NCI-H345 treated with DMSO at 0.1 percent for 48 hours (cell line): ENCODE measurements around the gene SPEM3.

ENCODE experiments used
- DNase-seq: peaks from one replicate; lab custom pipeline; 2025; ENCODE audit not compliant: unreplicated experiment; lab: John Stamatoyannopoulos, UW

Gene SPEM3

GRCh38 chr17:7428557-7428956, at the start of gene SPEM3:
SPEM3 (plus strand) TSS chr17:7428857; CDS start chr17:7428903, 46 bp downstream.
- DNase-seq = no peak

DNA sequence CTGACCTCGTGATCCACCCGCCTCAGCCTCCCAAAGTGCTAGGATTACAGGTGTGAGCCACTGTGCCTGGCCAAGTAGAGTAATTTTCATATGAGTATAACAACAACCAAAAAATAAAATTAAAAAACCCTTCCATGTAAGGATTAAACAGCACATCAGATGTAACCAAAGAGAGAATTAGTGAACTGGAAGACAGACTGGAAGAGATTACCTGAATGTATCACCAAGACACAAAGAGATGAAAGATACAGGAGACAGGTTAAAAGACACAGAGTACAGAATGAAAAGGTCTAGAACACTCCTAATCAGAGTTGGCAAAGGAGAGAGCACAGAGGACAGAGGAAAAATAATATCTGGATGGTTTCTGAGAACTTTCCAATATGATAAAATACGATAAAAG, 49.5 kb upstream of the SPEM3 start:
- no peak for DNase-seq

DNA sequence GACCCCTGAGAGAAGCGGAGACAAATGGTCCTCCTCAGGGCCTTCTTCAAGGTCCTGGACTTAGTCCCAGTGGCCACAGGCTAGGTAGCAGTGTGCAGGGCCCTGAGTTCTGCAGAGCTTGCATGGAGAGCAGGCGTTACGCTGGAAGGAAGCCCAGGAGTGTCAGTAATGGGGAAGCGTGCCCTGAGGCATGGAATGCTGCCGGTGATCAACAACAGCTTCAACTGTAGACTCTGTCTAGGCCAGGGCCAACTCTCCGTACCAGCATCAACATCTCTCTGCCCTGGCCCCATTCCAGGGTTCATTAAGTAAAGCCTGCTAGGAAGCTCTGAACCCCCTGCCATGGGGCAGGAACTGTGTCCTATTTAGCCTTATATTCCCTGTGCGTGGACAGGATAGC, 48.3 kb upstream of the SPEM3 start:
- DNase-seq = peak; percentile 20

DNA sequence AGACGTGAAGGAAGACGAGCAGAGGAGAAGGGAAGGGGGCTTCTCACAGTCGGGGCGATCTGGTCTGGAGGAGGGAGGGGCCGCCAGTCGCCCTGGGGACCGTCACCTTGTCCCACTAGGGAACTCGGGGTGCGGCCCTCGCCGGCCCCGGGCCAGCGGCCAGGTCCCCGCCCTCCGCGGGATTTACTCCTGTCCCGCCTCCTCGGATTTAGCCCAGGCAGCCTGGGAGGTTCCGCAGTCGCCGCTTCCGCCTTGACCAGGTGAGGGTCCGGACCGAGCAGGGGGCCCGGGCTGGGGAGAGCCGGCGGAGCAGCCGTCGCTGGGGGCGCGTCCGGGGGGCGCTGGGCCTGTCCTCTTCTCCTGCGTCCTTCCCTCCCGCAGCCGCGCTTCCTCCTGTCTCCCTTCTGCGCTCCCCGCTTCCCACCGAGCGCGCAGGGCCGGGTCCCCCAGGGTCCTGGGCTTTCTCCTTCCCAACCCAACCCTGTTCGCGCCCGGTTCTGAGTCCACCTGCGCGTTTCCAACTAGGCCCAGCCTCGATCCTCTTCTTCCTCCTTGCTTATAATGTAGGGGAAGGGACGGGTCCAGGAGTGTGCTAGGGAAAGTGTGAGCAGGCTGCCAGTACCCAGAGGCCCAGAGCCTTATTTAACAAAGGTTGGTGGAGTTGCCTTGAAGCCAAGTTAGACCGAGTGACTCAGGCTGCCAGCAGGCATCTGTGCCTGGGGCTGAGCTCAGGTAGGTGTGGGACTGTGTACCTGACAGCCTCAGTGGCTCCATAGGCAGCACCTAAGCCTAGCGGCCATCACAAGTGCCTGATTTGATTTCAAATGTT, 47.6 kb upstream of the SPEM3 start, which contains the start of gene TNK1:
Gene TNK1, plus strand, starts transcription at position 235 of the 829 bp plus-strand sequence. CDS start 1,838 bp downstream, outside the sequence.
- no peak for DNase-seq

DNA sequence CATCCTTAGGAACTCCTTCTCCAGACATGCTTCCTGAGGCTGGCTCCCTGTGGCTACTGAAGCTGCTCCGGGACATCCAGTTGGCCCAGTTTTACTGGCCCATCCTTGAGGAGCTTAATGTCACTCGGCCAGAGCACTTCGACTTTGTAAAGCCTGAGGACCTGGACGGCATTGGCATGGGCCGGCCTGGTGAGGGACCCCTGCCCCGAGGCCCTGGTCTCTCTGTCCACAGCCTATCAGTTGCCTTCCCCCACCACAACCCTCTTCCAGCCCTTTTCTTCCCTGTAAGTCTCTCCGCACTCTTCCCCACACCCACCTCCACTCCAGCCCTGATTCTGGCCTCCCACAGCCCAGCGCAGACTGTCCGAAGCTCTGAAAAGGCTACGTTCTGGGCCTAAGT, 45.8 kb upstream of the SPEM3 start:
- no peak for DNase-seq

- DNase-seq = no peak
These were observed 45.3 kb upstream of the SPEM3 start for GRCh38 chr17:7383371-7383741.

- peak; percentile 22 for DNase-seq
These were observed 44.7 kb upstream of the SPEM3 start for GRCh38 chr17:7383742-7384488.

- no peak for DNase-seq
These were observed 44.1 kb upstream of the SPEM3 start for GRCh38 chr17:7384489-7385081.

DNA sequence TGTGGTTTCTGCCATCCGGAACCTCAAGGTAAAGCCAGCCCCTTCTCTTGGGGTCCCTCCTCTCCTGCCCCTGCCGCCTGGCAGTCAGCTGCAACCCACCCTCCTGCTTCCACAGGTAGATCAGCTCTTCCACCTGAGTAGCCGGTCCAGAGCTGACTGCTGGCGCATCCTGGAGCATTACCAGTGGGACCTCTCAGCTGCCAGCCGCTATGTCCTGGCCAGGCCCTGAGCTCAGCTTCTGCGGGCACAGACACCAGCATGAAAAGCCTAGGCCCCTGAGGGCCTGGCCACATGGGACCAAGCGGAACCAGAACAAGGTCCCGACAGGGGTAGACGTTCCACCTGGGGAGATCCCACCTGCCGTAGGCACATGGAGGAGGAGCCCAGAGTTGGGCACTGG, 39.8 kb upstream of the SPEM3 start:
- DNase-seq = no peak

DNA sequence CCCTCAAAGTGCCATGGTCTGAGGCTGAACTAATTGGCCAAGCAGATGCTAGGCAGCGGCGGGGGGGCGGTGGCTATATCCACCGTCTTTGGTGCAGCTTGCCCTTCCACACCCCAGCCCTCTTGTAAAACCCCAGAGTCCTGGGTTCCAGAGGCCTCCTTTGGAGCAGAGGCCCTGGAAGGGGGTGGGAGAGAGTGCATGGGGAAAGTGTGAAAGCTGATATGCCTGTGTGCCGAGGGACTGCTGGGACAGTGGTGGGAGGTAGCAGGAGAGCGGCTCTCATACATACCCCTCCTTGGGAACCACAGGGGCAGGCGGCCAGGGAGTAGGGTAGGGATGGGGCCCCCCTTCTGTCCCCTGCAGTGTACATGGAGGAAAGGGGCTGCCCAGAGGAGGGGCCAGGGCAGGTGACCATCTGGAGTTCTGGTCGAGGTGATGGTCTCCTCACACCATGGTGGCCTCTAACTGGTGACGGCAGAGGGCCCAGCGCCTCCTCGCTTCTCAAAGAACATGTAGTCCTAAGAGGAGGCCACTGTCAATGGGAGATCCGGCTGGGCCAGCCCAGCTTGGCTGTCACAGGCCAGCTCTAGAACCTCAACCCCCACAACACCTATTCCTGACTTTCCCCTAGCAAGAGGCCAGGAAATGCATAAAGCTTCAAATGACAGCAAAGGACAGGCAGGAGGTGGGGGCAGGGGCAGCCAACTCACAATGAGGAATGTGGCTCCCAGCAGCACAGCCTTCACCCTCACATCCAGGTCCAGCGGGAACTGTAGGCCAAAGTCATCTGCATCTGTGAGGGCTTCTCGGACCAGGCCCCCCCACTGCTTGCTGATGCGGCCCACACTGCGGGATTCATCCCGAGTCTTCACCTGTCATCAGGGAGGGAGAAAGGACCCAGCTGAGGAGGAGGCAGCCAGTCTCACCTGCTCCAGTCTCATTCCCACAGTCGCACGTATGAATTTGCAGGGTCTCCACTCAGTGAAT, 38.4 kb upstream of the SPEM3 start:
- no peak for DNase-seq

GRCh38 chr17:7391307-7391706, 37.4 kb upstream of the SPEM3 start:
- DNase-seq = no peak

DNA sequence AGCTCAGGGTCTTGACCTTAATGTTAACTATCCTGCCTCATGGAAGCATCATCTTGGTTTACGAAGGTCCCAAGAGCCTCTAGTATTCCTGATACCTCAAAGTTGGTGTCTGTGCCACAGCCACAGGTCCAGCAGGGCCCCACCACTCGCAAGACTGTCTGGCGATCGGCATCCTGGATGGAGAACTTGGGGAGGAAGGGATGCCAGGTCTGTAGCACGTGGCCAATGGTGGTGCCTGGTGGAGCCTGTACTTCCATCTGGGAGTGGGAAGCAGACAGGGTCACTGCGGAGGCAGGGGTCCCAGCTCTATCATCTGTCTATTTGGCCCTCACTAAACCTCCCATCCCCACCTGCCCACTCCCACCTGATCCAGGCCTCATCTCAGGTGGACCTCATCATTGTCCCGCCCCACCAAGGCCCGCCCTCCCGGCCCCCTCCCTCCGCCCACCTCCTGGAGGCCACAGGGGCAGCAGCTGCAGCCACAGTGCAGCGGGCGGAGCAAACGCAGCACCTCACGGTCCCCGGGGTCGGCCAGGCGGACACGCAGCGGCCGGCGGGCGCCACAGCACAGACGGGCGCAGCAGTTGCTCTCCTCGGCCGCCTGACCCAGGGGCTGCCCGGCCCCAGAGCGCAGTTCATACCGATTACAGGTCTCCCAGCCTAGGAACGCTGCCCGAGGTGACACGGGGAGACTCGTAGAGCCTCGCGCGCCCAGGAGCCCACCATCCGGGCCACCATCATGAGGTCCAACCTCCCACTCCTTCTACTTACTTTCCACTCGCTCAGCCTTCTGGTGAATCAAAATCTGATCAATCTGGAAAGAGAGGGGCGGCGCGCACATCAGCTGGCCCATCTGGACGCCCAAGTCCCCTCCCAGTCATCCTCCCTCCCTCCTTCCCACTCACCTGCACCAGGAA, 35.7 kb upstream of the SPEM3 start:
- no peak for DNase-seq

DNA sequence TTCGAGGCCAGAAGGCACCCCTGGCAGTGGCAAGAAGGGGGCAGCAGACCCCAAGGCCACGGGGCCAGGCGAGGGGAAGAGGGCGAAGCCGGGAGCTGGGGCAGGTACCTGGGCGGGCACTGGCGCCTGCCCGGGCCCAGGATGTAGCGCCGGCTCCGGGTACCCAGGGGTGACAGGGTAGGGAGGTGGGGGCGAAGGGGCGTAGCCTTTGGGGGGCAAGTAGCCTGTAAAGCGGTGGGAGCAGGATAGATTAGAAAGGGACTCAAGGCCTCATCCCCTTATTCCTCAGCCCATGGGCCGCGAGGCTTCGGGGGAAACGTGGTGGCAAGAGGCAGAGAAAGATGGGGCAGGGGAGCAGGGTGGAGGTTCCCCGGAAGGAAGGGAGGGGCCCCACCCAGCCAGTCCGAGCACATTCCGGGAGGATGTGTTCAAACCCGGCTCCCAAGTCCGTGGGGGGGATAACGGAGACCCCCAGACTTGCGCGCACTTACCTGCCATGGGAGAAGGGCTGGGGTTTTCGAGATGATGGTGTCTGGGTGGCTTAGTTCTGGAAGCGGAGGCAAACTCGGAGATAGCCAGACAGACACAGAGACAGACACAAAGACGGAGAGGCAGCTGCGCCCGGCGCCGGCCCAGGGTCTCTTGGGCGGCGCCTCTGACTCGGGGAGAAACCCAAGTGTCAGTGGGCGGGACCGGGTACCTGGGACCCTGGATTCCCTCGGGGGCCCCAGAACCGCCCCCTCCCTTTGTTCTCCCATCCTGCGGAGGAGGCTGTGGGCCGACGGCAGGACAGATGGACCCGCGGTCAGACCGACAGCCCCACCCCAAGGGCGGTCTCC, 34.8 kb upstream of the SPEM3 start:
- peak; percentile 23 for DNase-seq

- DNase-seq = peak; percentile 33
These were observed 34.0 kb upstream of the SPEM3 start, which contains the start of gene PLSCR3 for GRCh38 chr17:7394452-7395191. PLSCR3 (minus strand) TSS chr17:7394525; CDS start chr17:7394110, 415 bp downstream.

DNA sequence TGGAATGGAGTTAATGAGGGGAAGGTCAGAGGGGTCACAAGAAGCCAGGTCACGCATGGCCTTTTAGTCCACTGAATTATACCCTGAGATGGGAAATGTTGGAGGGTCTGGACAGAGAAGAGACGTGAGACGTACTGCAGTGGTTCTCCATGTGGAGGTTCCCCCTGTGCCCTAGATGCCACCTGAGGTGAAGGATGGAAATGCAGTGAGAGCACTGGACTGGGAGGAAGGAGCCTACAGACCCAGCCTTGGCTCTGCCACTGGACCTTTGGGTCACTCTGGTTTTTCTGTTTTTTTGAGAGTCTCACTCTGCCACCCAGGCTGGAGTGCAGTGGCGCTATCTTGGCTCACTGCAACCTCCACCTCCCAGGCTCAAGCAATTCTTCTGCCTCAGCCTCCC, 32.5 kb upstream of the SPEM3 start:
- DNase-seq = no peak

GRCh38 chr17:7398612-7399011, 30.0 kb upstream of the SPEM3 start:
- no peak for DNase-seq

DNA sequence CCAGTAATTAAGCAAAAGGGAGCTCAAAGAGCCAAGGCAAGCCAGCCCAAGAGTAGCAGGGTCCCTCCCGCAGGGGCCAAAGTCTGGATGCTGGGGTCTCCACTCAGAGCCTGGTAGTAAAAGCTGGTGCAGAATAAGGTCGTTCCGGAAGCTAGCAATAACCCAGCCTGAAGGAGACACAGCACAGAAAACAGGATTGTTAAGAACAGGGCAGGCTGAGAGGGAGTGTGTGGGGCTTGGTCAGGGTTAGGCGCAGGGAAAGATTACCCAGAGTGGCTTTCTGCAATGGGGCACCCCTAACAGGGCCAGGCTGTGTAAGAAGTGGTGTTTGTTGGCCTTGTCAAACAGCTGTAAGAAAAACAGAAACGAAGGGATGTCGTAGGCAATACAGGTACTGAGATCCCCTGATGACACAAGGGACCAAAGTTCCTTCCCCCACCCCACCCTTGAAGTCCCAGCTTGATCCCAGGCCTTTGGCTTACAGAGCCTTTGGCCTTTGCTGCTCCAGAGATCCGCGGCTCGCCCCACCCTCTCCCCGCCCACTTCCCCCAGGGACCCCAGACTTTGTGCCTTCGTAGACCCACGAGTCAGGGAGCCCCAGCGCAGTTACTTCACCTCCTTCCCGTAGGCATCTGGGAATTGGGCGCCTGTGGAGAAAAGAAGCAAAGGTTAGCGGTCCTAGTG, 25.5 kb upstream of the SPEM3 start:
- peak; percentile 14 for DNase-seq

DNA sequence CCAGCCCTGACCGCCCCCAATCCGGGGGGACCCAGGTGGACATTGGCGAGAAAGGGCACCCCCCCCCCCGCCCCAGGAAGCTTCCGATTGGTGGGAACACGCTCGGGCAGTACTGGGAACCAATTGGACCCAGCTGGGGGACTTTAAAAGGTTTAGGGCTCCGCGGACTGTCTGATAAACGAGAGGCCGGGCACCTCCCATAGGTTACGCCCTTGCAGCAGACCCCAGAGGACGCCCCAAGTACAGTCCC, 25.0 kb upstream of the SPEM3 start:
- DNase-seq = no peak
